ENCODE results near the gene IPO9.

The IPO9 gene

DNA sequence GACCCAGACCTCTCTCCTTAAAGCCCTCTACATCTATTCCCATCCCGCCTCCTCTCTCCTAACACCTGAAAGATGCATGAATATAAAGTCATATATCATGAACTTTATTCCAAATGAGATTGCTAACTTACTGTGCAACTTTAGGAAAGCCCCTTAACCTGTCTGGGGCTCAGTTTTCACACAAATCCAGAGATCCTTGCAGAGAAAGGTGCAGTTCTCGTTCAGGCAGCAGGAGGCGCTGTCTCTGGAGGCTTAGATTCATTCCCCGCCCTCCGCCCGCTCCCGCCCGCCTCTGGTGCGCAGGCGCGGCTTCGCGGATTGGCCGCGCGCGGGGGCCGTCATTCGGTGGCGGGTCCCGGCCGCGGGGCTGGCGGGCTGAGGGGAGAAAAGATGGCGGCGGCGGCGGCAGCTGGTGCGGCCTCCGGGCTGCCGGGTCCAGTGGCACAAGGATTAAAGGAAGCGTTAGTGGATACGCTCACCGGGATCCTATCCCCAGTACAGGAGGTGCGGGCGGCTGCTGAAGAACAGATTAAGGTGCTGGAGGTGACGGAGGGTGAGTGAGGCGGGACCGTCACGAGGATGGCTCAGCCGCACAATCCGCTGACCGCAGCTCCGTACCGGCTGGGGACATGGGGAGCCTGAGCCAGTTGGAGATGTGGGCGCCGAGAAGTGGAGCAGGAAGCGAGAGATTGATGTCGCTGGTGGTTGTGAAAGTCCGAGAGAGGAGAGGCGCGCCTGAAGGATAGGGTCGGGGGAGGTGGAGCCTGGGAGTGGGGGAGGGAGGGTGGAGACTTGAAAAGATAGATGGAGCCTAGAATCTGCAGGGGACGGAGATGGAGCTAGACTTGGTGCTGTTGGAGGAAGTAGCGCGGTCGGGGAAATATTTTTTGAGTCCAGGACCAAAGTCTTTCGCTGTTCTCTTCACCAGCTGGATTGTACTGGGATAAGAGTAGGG is at the start of gene IPO9:
IPO9 (plus strand) TSS at position 338 of the 955 bp plus-strand sequence; CDS start at position 391, 53 bp downstream.
- DNase-seq: peak; percentile 94

DNA sequence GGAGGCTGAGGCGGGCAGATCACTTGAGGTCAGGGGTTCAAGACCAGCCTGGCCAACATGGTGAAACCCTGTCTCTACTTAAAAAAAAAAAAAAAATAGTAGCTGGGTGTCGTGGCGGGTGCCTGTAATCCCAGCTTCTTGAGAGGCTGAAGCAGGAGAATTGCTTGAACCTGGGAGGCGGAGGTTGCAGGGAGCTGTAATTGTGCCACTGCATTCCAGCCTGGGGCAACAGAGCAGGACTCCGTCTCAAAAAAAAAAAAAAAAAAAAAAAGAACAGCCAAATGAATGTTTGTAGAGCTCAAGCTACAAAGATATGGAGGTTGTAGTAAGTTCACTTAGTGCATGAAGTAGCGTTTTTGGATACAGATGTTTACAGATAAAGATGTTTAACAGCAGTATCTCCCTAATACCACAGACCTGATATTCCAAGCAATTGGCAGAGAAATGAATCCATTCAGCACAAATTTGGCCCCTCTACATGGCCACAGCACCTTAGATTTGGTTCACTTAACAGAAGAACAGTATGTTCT is 49.5 kb upstream of the IPO9 start:
- DNase-seq: no peak

GRCh38 chr1:201780952-201781351 is 48.0 kb upstream of the IPO9 start:
- DNase-seq: no peak

- no peak for DNase-seq
Observed at GRCh38 chr1:201781437-201781836, 47.5 kb upstream of the IPO9 start.

- no peak for DNase-seq
Observed at GRCh38 chr1:201782353-201782752, 46.6 kb upstream of the IPO9 start.

DNA sequence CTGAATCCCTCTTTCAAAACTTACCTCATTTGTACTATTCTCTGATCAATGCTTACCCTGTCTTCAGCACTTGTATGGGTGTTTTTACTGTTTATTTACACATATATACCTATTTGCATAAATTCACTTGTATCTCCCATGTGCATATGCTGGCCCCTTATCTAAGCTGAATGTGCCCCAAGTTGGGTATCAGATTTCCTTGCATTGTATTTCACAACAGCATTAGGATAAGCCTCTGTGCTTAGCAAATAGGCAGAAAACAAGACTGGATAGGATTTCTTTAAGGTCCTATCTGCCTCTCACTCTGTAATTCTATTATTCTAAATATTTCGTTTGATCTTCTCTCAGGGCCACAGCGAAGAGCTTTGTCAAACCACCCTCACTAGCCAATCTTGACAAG is 45.9 kb upstream of the IPO9 start:
- no peak for DNase-seq

- DNase-seq: no peak
Observed at GRCh38 chr1:201783572-201783971, 45.4 kb upstream of the IPO9 start.

GRCh38 chr1:201785291-201785690 is 43.7 kb upstream of the IPO9 start:
- DNase-seq: no peak

GRCh38 chr1:201786824-201787223 is 42.1 kb upstream of the IPO9 start:
- no peak for DNase-seq

GRCh38 chr1:201788296-201788695 is 40.7 kb upstream of the IPO9 start:
- no peak for DNase-seq

DNA sequence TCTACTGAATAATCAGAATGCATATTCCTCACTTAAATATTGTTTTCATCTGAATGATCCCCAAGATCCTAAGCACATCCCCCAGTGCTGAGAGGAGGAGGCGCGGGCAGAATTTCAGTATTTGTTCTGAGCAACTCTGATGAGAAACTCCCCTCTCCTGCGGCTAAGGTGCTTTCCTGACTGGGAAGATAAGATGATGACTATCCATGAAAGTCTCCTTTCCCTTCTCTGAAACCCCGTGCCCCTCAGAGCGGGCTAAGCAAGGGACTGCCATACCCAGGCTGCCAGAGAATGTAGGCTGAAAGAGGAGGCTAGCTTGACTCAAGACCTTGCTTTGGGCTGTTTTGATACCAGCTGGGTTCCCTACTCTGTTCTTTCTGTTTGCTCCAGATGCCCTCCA is 39.7 kb upstream of the IPO9 start:
- no peak for DNase-seq

DNA sequence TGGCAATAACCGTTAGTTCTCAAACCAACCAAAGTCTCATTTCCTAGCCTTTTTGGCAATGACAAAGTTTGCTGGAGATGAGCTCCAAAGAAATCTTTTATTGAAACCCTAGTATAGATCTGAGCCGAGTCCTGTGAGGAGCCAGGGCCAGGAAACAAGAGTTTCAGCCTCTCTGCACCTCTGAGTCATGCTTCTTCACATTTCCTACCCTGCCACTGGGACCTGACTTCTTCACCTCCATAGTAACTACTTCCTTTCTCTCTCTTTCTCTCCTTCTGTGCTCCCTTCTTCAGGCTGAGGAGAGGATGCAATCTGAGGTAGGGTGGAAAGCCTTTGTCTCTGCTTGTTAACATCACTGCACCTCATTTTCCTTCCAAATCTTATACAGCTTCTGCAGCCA is 38.7 kb upstream of the IPO9 start:
- peak; percentile 10 for DNase-seq

GRCh38 chr1:201791051-201791778 is 37.7 kb upstream of the IPO9 start:
- DNase-seq: no peak

DNA sequence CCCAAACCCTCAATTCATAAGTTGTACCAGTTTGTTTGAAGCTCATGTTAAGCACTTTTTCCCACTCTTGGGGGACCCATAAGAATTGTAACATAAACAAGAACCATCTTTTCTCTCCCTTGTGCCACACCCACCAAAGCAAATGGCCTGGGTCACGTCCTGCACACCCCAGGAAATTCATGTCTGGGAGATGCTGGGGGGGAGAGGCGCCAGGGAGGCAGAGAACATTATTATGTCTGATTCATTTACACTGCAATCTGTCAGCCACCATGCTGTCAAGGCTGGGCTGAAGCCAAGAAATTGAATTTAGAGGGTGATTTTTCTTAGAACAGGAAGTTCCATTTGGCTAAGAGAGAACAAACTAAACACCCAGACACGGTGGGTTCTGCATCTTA is 37.2 kb upstream of the IPO9 start:
- peak; percentile 35 for DNase-seq

- peak; percentile 76 for DNase-seq
Observed at GRCh38 chr1:201792534-201793305, 36.2 kb upstream of the IPO9 start.

DNA sequence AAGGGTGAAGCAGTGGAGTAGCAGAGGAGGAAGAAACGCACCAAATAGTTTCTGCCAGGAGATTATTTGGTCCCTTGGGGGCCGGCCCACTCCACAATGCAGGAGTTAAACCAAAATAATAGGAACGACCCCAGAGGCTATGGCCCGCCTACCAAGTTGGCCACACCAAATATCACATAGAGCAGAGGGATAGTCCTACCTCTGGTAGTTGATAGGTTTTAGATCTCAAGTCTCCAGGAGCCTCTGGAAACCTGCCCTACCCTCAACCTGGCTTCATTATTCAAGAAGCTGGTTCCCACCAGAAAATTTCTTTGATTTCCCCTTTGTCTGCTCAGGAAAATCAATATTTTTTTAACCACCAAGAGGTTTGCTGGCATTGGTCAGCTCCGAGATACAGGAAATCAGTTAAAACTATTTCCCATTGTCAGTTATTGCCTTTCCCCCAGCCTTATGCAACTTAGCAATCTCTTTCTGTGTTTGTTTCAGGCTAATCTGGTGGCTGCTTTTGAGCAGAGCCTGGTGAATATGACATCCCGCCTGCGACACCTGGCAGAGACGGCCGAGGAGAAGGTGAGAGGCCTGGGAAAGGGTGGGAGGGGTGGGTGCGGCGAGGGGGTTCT is 35.5 kb upstream of the IPO9 start:
- DNase-seq: no peak

DNA sequence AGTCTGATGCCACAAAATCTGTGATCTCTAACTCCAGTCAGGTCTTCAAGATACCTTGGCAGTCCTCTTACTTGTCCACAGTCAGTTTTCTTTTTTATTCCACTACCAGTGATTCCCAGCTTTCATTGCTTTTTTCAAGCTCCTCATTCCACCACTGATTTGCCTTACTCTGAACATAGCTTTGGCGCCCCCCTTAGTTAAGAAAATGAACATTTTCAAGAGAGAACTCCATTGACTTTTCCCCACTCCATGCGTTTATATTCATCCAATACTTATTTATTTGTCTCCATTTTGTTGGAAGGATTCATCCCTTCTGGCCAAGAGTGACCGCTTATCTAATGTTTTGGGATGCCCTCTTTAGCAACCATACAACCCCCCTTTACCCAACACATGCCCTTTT is 33.9 kb upstream of the IPO9 start:
- peak; percentile 21 for DNase-seq

- no peak for DNase-seq
Observed at GRCh38 chr1:201800246-201800645, 28.7 kb upstream of the IPO9 start.

GRCh38 chr1:201806801-201807200 is 22.2 kb upstream of the IPO9 start:
- DNase-seq: no peak

- no peak for DNase-seq
Observed at GRCh38 chr1:201807958-201808632, 20.9 kb upstream of the IPO9 start.

DNA sequence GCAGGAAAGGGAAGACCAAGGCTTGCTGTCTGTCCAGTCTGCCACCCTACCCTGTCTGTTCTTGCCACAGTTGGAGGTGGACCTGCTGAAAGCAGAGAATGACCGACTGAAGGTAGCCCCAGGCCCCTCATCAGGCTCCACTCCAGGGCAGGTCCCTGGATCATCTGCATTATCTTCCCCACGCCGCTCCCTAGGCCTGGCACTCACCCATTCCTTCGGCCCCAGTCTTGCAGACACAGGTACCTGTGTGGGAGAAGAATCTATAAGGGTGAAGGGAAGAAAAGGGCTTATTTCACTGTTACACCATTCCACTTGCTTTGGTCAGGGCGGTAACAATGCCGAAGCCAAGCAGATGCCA is 20.3 kb upstream of the IPO9 start:
- DNase-seq: no peak

GRCh38 chr1:201809876-201810275 is 19.1 kb upstream of the IPO9 start:
- no peak for DNase-seq

All from inflammatory macrophage treated with lipopolysaccharide for 4 hours (primary cell).